SK-MEL-5 (cell line): ENCODE results near the gene DCST2. TPM values are rescaled to one million over a fixed set of nuclear protein-coding genes. Genes with fewer than 3 reads are reported as not detected.
A peak's percentile ranks its signal among the peaks of the same experiment; 100 is the strongest.

ENCODE experiments used
- DNase-seq: peaks from one replicate; pipeline ENCODE4 v3.0.0-alpha.2; 2016; ENCODE audit warnings: low read depth, low spot score
- in situ Hi-C: cut with HindIII; loops from 2 replicates; pipeline ENCODE4 v1.10.0; 2016; ENCODE audit warnings: low sequenced_read_pairs, high pct_unique_total_duplicates, low pct_unique_long_range_greater_than_20kb
- total RNA-seq: library from RNA; depleted of rRNA; stranded (reverse); fragments of >200 nt; shearing (Covaris generic); gene quantifications from 2 replicates; pipeline ENCODE4 v1.2.3, GENCODE V29; 2014

DCST2 gene
- total RNA-seq, 1 experiment from 2014 or later, result 0.18 TPM

GRCh38 chr1:155052439-155053395, 19.1 kb upstream of the DCST2 start:
- in situ Hi-C loops, result no loop called here
- no peak for DNase-seq

DNA sequence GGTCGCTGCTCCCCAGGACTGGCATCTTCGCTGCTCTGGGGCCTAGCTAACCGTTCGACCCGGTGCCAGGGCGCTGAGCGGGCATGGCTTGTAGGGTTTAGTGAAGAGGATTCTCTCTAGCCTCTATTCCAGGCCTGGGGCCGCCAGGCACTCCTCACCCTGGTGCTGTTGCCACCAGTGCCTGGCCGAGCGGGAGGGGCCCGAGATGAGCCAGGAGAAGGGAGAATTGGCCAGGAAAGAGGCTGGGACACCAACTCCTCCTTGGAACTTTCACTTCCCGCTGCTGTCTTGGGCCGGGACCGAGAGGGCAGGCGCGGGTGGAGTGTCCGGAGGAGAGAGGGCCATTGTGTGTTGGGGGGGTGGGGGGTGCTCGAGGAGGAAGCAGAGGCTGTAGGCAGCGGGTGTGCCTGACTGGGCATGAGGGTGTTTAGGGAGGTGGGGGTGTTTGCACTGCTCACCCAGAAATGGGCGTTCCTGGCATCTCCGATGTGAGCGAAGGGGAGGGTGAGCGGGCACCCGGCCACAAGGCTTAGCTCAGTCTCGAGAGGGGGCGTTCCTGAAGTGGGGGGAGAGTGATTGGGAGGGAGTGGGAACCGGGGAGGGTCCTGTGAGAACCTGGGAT, 18.3 kb upstream of the DCST2 start:
- in situ Hi-C loops, result no loop called here
- DNase-seq, result peak; percentile 32

DNA sequence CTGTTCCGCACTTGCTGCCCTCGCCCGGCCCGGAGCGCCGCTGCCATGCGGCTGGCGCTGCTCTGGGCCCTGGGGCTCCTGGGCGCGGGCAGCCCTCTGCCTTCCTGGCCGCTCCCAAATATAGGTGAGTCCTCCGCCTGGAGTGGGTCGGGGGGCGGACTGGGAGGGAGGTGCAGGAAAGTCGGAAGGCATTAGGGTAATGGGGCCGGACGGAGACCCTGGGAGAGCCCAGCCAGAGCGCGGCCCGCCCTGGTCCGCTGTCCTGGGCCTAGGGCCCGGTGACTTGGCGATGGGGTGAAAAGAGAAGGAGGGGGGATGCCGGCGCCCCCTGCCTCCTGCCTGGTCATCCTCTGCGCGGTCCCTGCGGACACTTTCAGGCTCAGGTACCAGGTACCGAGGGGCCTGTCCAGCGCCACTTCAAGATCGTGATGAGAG, 17.8 kb upstream of the DCST2 start:
- in situ Hi-C loops, result no loop called here

DNA sequence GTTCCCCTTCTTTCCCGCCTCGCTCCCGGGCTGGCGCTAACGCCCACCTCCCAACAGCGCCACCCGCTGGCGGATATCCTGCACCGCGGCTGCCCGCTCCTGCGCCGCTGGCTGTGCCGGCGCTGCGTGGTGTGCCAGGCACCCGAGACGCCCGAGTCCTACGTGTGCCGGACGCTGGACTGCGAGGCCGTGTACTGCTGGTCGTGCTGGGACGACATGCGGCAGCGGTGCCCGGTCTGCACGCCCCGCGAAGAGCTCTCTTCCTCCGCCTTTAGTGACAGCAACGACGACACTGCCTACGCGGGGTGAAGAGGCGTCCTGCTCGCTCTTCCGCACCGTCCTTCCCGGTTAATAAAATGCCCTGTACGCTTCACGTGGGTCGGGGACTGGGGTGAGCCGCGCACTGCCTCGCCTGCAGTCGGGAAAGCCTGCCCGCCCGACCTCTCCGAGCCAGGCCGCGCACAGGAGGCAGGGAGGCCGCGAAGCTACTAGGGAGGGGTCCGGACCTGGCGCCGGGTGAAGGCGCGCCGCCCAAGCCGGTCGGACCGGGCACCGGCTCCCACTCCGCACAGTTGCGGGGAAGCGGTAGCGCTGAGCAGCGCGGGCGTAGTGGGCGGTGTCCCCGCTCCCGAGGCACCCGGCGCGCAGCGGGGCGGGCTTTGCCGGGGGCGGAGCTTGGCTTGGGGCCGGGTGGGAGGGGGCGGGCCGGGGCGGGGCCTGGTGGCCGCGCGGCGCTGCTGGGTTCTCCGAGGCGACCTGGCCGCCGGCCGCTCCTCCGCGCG, 17.2 kb upstream of the DCST2 start, which contains the start of gene ADAM15:
ADAM15 (plus strand) TSS at position 757 of the 782 bp plus-strand sequence. CDS start 71 bp downstream, outside the sequence.
- peak; percentile 90 for DNase-seq
- in situ Hi-C loops, result no loop called here

More for the DNA sequence above, 17.8 kb upstream of the DCST2 start:
- DNase-seq, result no peak

GRCh38 chr1:155049651-155050559, 16.3 kb upstream of the DCST2 start:
- in situ Hi-C loops, result no loop called here
- no peak for DNase-seq

DNA sequence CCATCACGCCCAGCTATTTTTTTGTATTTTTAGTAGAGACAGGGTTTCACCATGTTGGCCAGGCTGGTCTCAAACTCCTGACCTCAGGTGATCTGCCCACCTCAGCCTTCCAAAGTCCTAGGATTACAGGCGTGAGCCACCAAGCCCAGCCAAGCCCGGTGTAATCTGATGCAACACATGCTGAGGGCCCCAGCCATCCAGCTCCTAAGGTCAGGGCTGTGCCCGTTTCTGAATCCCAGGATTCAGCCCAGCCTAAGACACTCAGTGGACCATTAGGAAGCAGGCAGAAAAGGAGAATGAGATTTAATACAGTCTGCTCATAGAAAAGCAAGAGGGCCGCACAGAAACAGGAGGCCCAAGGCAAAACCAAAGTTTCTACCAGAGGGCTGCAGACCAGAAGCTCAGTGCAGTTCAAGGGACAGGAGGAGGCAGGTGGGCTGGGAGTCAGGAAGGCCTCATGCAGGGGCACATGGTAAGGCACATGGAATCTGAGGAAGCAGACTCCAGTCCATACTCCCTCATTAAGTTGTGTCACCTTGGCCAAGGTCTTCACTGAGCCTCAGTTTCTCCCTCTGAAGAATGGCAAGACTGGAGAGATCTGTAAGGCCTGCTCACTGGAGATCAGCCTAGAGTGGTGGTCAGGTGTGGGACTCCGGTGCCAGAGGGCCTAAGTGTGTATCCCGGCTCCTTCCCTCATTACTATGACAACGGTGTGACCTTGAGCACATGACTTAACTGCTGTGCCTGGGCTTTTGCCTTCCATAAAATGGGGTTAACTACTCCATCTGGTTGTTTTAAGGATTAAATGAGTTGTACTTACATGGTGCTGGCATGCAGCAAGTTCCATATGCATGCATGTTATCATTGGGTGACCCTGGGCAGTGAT, 15.1 kb upstream of the DCST2 start:
- in situ Hi-C loops, result no loop called here
- no peak for DNase-seq

DNA sequence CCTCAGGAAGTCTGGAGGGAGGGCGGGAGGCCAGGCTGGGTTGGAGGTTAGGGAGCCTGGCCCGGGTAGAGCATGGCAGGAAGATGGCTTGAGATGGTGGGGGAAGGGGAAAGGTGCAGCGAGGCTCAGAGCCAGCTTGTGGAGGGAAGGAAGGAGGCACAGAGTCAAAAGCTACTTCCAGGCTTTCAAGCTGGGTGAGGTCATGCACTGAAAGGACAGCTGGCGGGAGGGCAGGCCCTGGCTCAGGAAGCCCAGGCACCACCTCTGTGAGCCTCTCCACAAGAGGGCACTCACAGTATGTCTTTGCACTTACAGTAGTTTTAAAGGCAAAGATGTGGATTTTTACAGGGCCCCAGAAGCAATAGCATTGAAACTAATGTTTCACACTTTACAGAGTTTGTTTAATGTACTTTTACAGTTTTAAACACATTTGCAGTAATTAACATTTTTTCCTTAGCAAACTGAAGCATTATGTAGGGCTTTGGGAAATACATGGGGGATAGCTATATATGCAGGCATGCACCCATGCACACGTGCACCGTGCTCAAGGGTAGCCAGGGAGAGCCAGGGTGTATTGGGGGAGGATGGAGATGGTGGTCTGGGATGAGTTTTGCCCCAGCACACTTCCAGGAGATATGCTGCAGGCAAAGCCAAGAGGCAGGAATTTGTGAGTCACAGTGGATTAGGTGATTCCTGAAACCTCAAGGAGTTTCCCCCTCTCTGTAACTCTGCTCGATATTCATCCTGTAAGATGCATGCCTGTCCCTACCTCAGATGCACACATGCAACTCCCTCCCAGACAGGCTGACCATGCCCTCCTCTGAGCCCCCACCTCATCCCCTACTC, 11.5 kb upstream of the DCST2 start:
- peak; percentile 93 for DNase-seq
- in situ Hi-C loops, result no loop called here

DNA sequence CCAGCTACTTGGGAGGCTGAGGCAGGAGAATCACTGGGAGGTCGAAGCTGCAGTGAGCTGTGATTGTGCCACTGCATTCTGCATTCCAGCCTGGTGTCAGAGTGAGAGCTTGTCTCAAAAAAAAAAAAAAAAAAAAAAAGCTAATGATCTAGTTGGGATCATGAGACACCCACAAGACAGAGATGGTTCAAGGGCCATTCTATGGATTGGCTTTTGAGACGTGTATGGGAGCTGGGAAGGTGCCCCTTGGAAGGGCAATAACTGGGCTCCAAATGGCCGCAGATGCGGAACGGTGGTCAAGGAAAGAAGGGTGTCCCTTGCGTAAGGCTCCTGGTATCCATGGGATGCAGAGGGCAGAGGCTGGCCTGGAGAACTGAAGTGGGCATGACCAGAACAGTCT, 10.8 kb upstream of the DCST2 start:
- in situ Hi-C loops, result no loop called here
- DNase-seq, result peak; percentile 37

- DNase-seq, result no peak
- in situ Hi-C loops, result no loop called here
Observed at GRCh38 chr1:155043793-155044192, 10.2 kb upstream of the DCST2 start.

- in situ Hi-C loops, result no loop called here
Observed at GRCh38 chr1:155043301-155043702, 9.7 kb upstream of the DCST2 start.

DNA sequence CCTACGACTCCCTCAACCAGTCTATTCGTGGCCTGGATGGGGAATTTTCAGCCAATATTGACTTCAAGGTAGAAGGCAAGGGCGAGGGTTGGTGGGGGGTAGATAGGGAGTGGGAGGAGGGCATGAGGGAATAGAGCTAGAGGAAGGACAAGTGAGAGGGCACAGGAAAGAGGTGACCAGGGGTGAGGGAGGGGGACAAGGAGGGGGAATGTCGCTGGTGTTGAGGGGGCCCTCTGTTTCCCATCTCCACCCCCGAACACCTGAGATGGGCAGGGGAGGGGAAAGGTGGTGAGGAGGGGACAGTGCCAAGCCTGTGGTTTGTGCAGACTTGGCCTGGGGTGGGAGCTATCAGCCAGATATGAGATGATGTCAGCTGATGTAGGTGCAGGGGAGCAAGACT, 9.2 kb upstream of the DCST2 start:
- in situ Hi-C loops, result no loop called here
- no peak for DNase-seq

More at GRCh38 chr1:155043301-155043702, 9.7 kb upstream of the DCST2 start:
- DNase-seq, result no peak

GRCh38 chr1:155040358-155041093, 6.9 kb upstream of the DCST2 start:
- in situ Hi-C loops, result no loop called here
- DNase-seq, result no peak

- in situ Hi-C loops, result no loop called here
- no peak for DNase-seq
Observed at GRCh38 chr1:155039308-155039669, 5.7 kb upstream of the DCST2 start.

DNA sequence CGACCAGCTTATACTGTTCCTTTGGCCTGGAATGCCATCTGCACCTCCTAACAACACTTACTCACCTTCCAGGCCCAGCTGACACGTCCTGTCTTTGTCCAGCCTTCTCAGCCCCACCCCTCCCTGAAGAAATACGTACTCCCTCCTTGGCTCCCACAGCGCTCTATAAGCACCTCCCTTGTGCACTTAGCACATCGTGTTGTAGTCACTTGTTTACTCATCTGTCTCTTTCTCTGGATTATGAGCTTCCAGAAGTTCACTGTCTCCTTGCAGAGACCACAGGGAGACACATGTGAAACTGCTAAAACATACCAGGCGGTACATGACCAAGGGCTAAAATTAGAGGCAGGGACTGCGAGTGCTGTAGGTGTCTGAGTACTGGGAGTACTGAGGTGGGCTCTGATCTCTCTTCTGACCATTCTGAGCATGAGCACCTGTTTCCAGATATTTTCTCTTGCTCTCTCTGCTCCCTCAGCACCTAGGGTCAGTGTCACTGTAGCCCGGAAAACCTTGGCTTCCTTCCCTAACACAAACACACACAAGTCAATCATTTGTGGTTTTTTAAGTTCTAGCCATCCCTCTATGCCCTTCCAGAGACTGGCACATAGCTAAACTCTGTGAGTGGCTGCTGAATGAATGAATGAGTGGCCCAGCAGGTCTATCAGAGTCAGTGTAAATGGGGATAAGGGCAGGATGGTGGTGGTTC, 5.2 kb upstream of the DCST2 start:
- DNase-seq, result no peak
- in situ Hi-C loops, result no loop called here
